Heart left ventricle (tissue), 16 donors: Measurements from ENCODE around the gene IL1A. TPM values are rescaled to one million over a fixed set of nuclear protein-coding genes. Genes with fewer than 3 reads are reported as not detected.

Experiments used
- ATAC-seq, 4 donors: fragments of 200-7000 bp; cut with Tn5 transposase; one replicate each; pipeline ENCODE4 v1.9.1; 2020 to 2022; ENCODE audit warnings: moderate library complexity in 4 of 4, mild to moderate bottlenecking in 3 of 4, moderate number of reproducible peaks in 1 of 4
- DNase-seq, 5 donors: peaks; one replicate each; pipeline ENCODE4 v3.0.0-alpha.2; 2020
- H3K27ac ChIP-seq, 12 donors: fragments of 200-600 bp; sonication (generic) in 4 of 12; one replicate each; pipeline versions ENCODE4 v1.5.0 to v1.8.0; 2016 to 2022; ENCODE audit warnings: mild to moderate bottlenecking in 2 of 12
- H3K27me3 ChIP-seq, 9 donors: fragments of 200-600 bp; sonication (generic) in 2 of 9; one replicate each; pipeline versions ENCODE4 v1.5.1 to v1.8.0; 2016 to 2022; ENCODE audit warnings: mild to moderate bottlenecking in 3 of 9
- H3K36me3 ChIP-seq, 9 donors: fragments of 200-600 bp; sonication (generic) in 2 of 9; one replicate each; pipeline versions ENCODE4 v1.5.0 to v1.8.0; 2018 to 2022; ENCODE audit warnings: mild to moderate bottlenecking in 2 of 9
- H3K4me1 ChIP-seq, 12 donors: fragments of 200-600 bp; sonication (generic) in 4 of 12; one replicate each; pipeline versions ENCODE4 v1.5.0 to v1.8.0; 2016 to 2022; ENCODE audit warnings: mild to moderate bottlenecking in 3 of 12
- H3K4me3 ChIP-seq, 12 donors: fragments of 200-600 bp; sonication (generic) in 4 of 12; one replicate each; pipeline versions ENCODE4 v1.5.0 to v1.8.0; 2017 to 2022; ENCODE audit warnings: mild to moderate bottlenecking in 9 of 12, moderate library complexity in 4 of 12
- H3K9me3 ChIP-seq, 12 donors: fragments of 200-600 bp; sonication (generic) in 4 of 12; one replicate each; pipeline versions ENCODE4 v1.5.0 to v1.8.0; 2016 to 2022; ENCODE audit warnings: mild to moderate bottlenecking in 1 of 12
- CTCF ChIP-seq, 12 donors: fragments of 200-600 bp; sonication (generic) in 4 of 12; IDR thresholded peaks; one replicate each; pipeline versions ENCODE4 v1.5.0 to v1.8.0; 2018 to 2022; ENCODE audit warnings: antibody characterized with exemption in 12 of 12, mild to moderate bottlenecking in 5 of 12
- POLR2A ChIP-seq, 2 donors: fragments of 450-650 bp; IDR thresholded peaks; one replicate each; pipeline ENCODE4 v1.6.1; 2017; ENCODE audit warnings: antibody characterized with exemption in 2 of 2, mild to moderate bottlenecking in 2 of 2, moderate library complexity in 2 of 2
- WGBS, 4 donors: extraction: QIAGEN DNeasy Blood & Tissue Kit in 2 of 4; methylation state at CpG; one replicate each; pipeline versions ENCODE4 v1.1.5 to v1.1.7; 2013 to 2018; 5-methylcytosine and 5-hydroxymethylcytosine counted together
- intact Hi-C, 10 donors: fragments of 100-400 bp; cut with DNase I; formaldehyde crosslinking; loops; one replicate each; pipeline versions ENCODE4 v1.11.1 to v1.14.2; 2022
- polyA plus RNA-seq, 2 donors: library from polyadenylated mRNA; stranded (reverse); fragments of 200-250 nt; gene quantifications; one replicate each; pipeline ENCODE4 v1.2.3, GENCODE V29; 2013
- total RNA-seq, 9 donors: library from RNA; depleted of rRNA in 2 of 9; stranded (reverse); fragments of >200 nt in 2 of 9; fragmentation: NEBNext Ultra II Directional in 3 of 9; extraction: Animal tissue kit (Norgen Biotek cat#: 25700) in 3 of 9; gene quantifications; one replicate each; pipeline versions ENCODE4 v1.1.0 to v1.2.4, GENCODE V29; 2016 to 2023
- donor health status: ischemic (EF 13 %, LVEDD 7.1; RV severe dilation, severe dysfunction).
- donor health status: healthy with polysubstance abuse.
- donor health status: DM: no; HTN: yes; CAD: no.
- donor health status: DM: no; HTN: no; CAD: no.
- donor health status: ischemic (EF 25% LVEDD 6.9; RV normal size, moderate dysfunction).
- donor health status: ischemic (EF 25% LVEDD 5.7; RV mildly dilated, moderate dysfunction).
- donor health status: healthy.
- donor health status: DM: yes; HTN: yes; CAD: no.
- donor health status: ischemic (EF 35%, LVEDD 5.7; RV mildly dilated, moderate dysfunction).
- donor health status: nonischemic (EF 11% LVEDD 7.7; RV severe dilation, severe dysfunction).
- donor health status: DM: yes; HTN: yes; CAD: no.
- donor health status: PGD.
- donor health status: ischemic (EF 29% LVEDD 5.4; RV normal size, mild dysfunction).
- donor health status: nonischemic (EF 23%, LVEDD 6.1; RV moderate dilation, normal function).

IL1A gene
- total and polyA plus RNA-seq, 11 donors, result 0.13 TPM; not detected in 10

- H3K4me3 ChIP-seq, result no peak overlapping the region
- no peak for ATAC-seq
- peaks cover 0 to 16% (median 0%) of the 10 kb centered on the region in 9 donors for H3K27me3 ChIP-seq
- DNase-seq, result no peak
- intact Hi-C loops, result loop anchor here in 1 of 10 donors (5.0 kb wide), 1 partner anchor 114 kb away; no protein-coding TSS in a partner anchor
- H3K36me3 ChIP-seq, result no peaks in the 10 kb centered on the region
- H3K4me1 ChIP-seq, result peaks cover 0 to 20% (median under 1%) of the 10 kb centered on the region in 12 donors
- H3K27ac ChIP-seq, result no peak overlapping the region
- TF ChIP-seq POLR2A (IDR thresholded peaks at IDR 0.05), result no peak
- no peak for TF ChIP-seq CTCF (IDR thresholded peaks at IDR 0.05)
- 81 to 93% (median 88%) methylated on average over 2 of the region's 2 CpGs for WGBS, 4 donors
- H3K9me3 ChIP-seq, result no peaks in the 10 kb centered on the region
Measured at GRCh38 chr2:112731479-112731878, 52.8 kb downstream of the IL1A start.

GRCh38 chr2:112730791-112731190 lies 53.5 kb downstream of the IL1A start:
- WGBS, 4 donors, result 81 to 86% (median 85%) methylated on average over 5 of the region's 5 CpGs
- ATAC-seq, result no peak
- H3K9me3 ChIP-seq, result no peaks in the 10 kb centered on the region

GRCh38 chr2:112730216-112730615 lies 54.1 kb downstream of the IL1A start:
- WGBS, 4 donors, result 75 to 87% (median 80%) methylated on average over 8 of the region's 8 CpGs
- Histone ChIP-seq H3K27ac (no peak overlapping the region), H3K4me3 (no peak overlapping the region), H3K9me3 (no peaks in the 10 kb centered on the region), H3K36me3 (no peaks in the 10 kb centered on the region), H3K27me3 (peaks cover 0 to 16% (median 0%) of the 10 kb centered on the region in 9 donors), H3K4me1 (peaks cover 0 to 20% (median 1%) of the 10 kb centered on the region in 12 donors)
- intact Hi-C loops, result loop anchor here in 1 of 10 donors (5.0 kb wide), 1 partner anchor 113 kb away; no protein-coding TSS in a partner anchor
- DNase-seq (no peak), ATAC-seq (no peak)
- TF ChIP-seq POLR2A (IDR thresholded peaks at IDR 0.05) (no peak), CTCF (IDR thresholded peaks at IDR 0.05) (no peak)

More at GRCh38 chr2:112730791-112731190, 53.5 kb downstream of the IL1A start:
- Histone ChIP-seq H3K4me3 (no peak overlapping the region), H3K27ac (no peak overlapping the region), H3K27me3 (peaks cover 0 to 16% (median 0%) of the 10 kb centered on the region in 9 donors), H3K36me3 (no peaks in the 10 kb centered on the region), H3K4me1 (peaks cover 0 to 20% (median 1%) of the 10 kb centered on the region in 12 donors)
- TF ChIP-seq CTCF (IDR thresholded peaks at IDR 0.05) (no peak), POLR2A (IDR thresholded peaks at IDR 0.05) (no peak)
- intact Hi-C loops, result loop anchor here in 1 of 10 donors (5.0 kb wide), 1 partner anchor 113 kb away; no protein-coding TSS in a partner anchor
- no peak for DNase-seq

GRCh38 chr2:112728378-112729175 lies 55.7 kb downstream of the IL1A start:
- no peak overlapping the region for H3K4me3 ChIP-seq
- H3K27me3 ChIP-seq, result peaks cover 0 to 16% (median 0%) of the 10 kb centered on the region in 9 donors
- H3K4me1 ChIP-seq, result peaks cover 0 to 20% (median 1%) of the 10 kb centered on the region in 12 donors
- WGBS, 4 donors, result 47 to 50% (median 48%) methylated on average over 11 of the region's 11 CpGs
- no peak for DNase-seq
- intact Hi-C loops, result loop anchor here in 3 of 10 donors (5.0 kb wide), 3 partner anchors 101 to 126 kb away; no protein-coding TSS in a partner anchor
- no peaks in the 10 kb centered on the region for H3K36me3 ChIP-seq
- ATAC-seq, result no peak
- TF ChIP-seq POLR2A (IDR thresholded peaks at IDR 0.05) (no peak), CTCF (IDR thresholded peaks at IDR 0.05) (no peak)
- no peaks in the 10 kb centered on the region for H3K9me3 ChIP-seq
- no peak overlapping the region for H3K27ac ChIP-seq
